ENCODE measurements around the gene MAN1A1. TPM values are rescaled to one million over a fixed set of nuclear protein-coding genes. Genes with fewer than 3 reads are reported as not detected.

MAN1A1 gene
- total and polyA plus RNA-seq, 2 experiments from 2014 or later = 2.0 to 8.7 TPM

GRCh38 chr6:119137194-119138072 is 212.1 kb downstream of the MAN1A1 start (continued):
- no peak for TF ChIP-seq ZNF462 (CRISPR knock-in tag; IDR thresholded peaks at IDR 0.05)
- TF ChIP-seq ZNF331 (CRISPR knock-in tag; IDR thresholded peaks at IDR 0.05; ENCODE audit: low read depth) = no peak
- TF ChIP-seq CTCF (conservative IDR thresholded peaks at IDR 0.05; ENCODE audit: low read depth in 2 of 2) = no peak
- no peak for TF ChIP-seq REST (IDR thresholded peaks at IDR 0.05; ENCODE audit: unreplicated experiment)
